ENCODE data around the gene BBS2. TPM values are rescaled to one million over a fixed set of nuclear protein-coding genes. Genes with fewer than 3 reads are reported as not detected.

BBS2 gene
- total and polyA plus RNA-seq, 9 of the 15 experiments (the other 6 are each of a cell fraction or from before 2014, with no cell fraction given), result 4.2 to 22.7 (median 10.2) TPM

DNA sequence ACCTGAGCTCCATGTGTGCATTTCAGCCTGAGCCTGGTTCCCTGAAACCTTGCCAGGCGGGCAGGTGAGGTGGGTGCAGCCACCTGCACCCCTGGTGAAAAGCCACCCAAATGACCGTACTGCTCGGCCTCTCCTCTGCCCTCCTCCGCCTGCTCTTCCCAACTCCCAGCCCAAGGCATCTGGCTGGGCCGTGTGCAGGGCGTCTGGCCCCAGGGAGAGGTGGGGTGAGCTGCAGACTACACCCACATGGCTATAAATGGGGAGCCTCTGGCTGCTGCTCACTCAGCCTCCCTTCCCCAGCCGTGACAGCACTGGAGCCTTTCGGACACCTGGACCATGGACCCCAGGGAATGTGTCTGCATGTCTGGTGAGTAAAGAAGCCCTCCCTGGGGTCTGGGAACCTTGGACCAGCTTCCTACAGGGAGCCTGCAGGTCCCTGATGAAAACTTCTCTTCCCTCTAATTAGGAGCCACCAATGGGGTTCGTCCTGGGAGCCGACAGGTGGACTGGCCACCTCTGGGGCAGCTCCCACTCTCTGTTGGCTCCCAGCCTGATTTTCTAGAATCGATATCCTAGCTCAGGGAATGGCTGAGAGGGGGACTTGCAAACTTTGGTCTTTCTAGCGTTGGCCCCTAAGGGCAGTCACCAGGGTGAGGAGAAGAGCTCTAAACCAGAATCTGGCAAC, 45.1 kb upstream of the BBS2 start, which contains the start of gene MT4:
Gene MT4, plus strand, starts transcription at position 281 of the 685 bp plus-strand sequence. Its CDS starts 56 bp downstream, at position 337.
- Histone ChIP-seq H3K4me2 (ENCODE audit: insufficient read depth, low read length) (no peak within 1 kb of the TSS), H3K27ac (ENCODE audit: extremely low read depth, low read depth, low read length) (no peak within 1 kb of the TSS), H3K79me2 (ENCODE audit: control insufficient read depth, insufficient read depth, low read length) (no peaks in the 10 kb centered on the region), H3K9me3 (replicated peaks; ENCODE audit: control insufficient read depth, insufficient read depth, low read depth, low read length) (no peaks in the 10 kb centered on the region), H3K27me3 (ENCODE audit: control insufficient read depth in 2 of 2, insufficient read depth in 2 of 2, low read length in 2 of 2) (peaks cover 10 to 54% of the 10 kb centered on the region in 2 experiments; a peak in 4 of 5 replicates), H2AFZ (ENCODE audit: low read depth, low read length) (no peak within 1 kb of the TSS), H3K4me3 (no peak within 1 kb of the TSS), H3K9ac (ENCODE audit: insufficient read depth in 1 of 2, low read depth in 2 of 2, low read length in 2 of 2) (peak within 1 kb of the TSS in 1 of 2 experiments; percentile 56; a peak in 1 of 4 replicates), H3K9me1 (ENCODE audit: control insufficient read depth, insufficient read depth, low read length) (no peaks in the 10 kb centered on the region), H4K20me1 (replicated peaks; ENCODE audit: control insufficient read depth, insufficient read depth, low read length) (no peaks in the 10 kb centered on the region), H3K4me1 (replicated peaks in 1 of 2; ENCODE audit: control insufficient read depth in 2 of 2, insufficient read depth in 2 of 2, low read length in 2 of 2) (no peaks in the 10 kb centered on the region), H3K36me3 (ENCODE audit: control insufficient read depth, insufficient read depth, low read length) (no peaks in the 10 kb centered on the region)
- intact Hi-C loops (cut with micrococcal nuclease), result no loop called here
- DNase-seq (ENCODE audit: extremely low read depth in 1 of 4, low spot score in 3 of 4) (no peak), ATAC-seq (no peak), FAIRE-seq (no peak)
- in situ Hi-C loops (cut with MboI), result no loop called here
- WGBS (ENCODE audit: insufficient coverage, low coverage, missing lambda C conversion rate), result 1% methylated on average over 10 of the region's 12 CpGs
- TF ChIP-seq, protein P1, sequence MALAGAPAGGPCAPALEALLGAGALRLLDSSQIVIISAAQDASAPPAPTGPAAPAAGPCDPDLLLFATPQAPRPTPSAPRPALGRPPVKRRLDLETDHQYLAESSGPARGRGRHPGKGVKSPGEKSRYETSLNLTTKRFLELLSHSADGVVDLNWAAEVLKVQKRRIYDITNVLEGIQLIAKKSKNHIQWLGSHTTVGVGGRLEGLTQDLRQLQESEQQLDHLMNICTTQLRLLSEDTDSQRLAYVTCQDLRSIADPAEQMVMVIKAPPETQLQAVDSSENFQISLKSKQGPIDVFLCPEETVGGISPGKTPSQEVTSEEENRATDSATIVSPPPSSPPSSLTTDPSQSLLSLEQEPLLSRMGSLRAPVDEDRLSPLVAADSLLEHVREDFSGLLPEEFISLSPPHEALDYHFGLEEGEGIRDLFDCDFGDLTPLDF (CRISPR knock-in tag; IDR thresholded peaks at IDR 0.05), result no peak
- TF ChIP-seq, protein P2, sequence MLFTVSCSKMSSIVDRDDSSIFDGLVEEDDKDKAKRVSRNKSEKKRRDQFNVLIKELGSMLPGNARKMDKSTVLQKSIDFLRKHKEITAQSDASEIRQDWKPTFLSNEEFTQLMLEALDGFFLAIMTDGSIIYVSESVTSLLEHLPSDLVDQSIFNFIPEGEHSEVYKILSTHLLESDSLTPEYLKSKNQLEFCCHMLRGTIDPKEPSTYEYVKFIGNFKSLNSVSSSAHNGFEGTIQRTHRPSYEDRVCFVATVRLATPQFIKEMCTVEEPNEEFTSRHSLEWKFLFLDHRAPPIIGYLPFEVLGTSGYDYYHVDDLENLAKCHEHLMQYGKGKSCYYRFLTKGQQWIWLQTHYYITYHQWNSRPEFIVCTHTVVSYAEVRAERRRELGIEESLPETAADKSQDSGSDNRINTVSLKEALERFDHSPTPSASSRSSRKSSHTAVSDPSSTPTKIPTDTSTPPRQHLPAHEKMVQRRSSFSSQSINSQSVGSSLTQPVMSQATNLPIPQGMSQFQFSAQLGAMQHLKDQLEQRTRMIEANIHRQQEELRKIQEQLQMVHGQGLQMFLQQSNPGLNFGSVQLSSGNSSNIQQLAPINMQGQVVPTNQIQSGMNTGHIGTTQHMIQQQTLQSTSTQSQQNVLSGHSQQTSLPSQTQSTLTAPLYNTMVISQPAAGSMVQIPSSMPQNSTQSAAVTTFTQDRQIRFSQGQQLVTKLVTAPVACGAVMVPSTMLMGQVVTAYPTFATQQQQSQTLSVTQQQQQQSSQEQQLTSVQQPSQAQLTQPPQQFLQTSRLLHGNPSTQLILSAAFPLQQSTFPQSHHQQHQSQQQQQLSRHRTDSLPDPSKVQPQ (CRISPR knock-in tag; IDR thresholded peaks at IDR 0.05; ENCODE audit: borderline replicate concordance), result no peak
- TF ChIP-seq ZKSCAN3 (CRISPR knock-in tag; IDR thresholded peaks at IDR 0.05) (no peak), KDM1A (IDR thresholded peaks at IDR 0.05) (no peak), NCOR1 (IDR thresholded peaks at IDR 0.05) (no peak), ZNF778 (CRISPR knock-in tag; IDR thresholded peaks at IDR 0.05) (no peak), SREBF1 (IDR thresholded peaks at IDR 0.05; ENCODE audit: borderline replicate concordance, low read depth, low read length) (no peak), PML (IDR thresholded peaks at IDR 0.05; ENCODE audit: low read length) (no peak), ZC3H4 (CRISPR knock-in tag; IDR thresholded peaks at IDR 0.05; ENCODE audit: borderline replicate concordance) (no peak), TAF15 (IDR thresholded peaks at IDR 0.05; ENCODE audit: low read depth, low read length) (no peak), BCL6 (CRISPR knock-in tag; IDR thresholded peaks at IDR 0.05) (no peak), NCOA2 (IDR thresholded peaks at IDR 0.05; ENCODE audit: partially characterized antibody in 2 of 2) (no peak), TSC22D4 (tag; IDR thresholded peaks at IDR 0.05) (no peak), HNRNPUL1 (IDR thresholded peaks at IDR 0.05; ENCODE audit: low read length) (no peak), FOSL1 (tag; conservative IDR thresholded peaks at IDR 0.05) (no peak)
- TF ChIP-seq, protein P3, sequence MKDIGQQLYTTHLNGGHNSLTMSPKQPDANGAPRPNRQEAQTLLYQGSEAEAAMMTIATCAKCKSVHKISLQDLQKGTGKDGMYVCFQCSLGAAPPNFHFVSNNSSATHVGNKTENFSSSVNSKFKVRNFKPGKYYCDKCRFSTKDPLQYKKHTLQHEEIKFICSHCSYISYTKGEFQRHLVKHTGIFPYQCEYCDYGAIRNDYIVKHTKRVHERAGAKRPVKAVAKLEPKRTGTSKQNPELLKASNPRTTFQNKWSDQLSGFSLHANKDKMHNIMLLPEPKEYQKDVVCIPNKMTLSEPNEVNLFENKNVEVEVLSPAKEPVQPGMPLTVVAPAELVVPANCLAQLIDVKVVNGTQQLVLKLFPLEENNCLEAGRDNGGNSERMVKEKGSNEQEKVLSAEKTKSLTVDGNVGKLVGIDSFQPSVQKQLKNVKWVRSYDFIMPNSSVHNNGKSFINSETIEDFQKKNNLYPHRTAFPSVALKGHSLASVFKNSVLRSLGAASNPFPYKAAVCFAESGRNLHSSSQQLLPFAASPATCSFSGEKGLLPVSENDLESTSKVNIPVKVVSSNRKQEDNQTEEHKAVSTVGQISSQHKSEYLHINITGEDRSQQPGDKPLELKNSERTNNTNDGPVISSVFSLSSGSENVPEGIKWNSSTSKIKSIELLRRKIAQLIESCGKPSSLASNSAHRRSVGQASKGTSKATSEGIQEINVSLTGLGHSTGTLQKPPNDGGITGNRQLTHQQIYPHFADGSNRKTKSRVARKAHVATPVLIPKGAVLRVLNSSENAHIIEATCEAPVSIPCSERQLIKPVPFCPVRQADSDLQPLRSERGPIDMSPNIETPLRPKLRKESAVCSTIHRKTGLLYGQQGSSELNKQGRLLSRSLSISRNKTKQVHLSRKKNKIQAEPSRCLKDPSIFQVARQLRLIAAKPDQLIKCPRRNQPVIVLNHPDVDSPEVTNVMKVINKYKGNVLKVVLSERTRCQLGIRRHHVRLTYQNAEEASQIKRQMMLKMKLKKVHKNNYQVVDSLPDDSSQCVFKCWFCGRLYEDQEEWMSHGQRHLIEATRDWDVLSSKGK (CRISPR knock-in tag; IDR thresholded peaks at IDR 0.05), result no peak
- ChIA-PET CTCF (ENCODE audit: low intra/inter-chr PET ratio) (no interaction called here), POLR2A (interaction anchor here (0.6 to 1.0 kb wide), 3 partner anchors 14 to 25 kb away, joined by 3 read pairs; no protein-coding TSS in a partner anchor)
- no TSS peak for BruUV-seq (replicated peaks)

All from K562 (cell line).